GM23338 (cell line): ENCODE measurements around the gene MRNIP. TPM values are rescaled to one million over a fixed set of nuclear protein-coding genes. Genes with fewer than 3 reads are reported as not detected.
A peak's percentile ranks its signal among the peaks of the same experiment; 100 is the strongest.

Experiments
- ATAC-seq: fragments of 200-7000 bp; cut with Tn5 transposase; 3 replicates; pipeline ENCODE4 v1.9.1; 2020
- DNase-seq: peaks from one replicate; pipeline ENCODE4 v3.0.0-alpha.2; 2015; ENCODE audit warnings: low spot score
- H2AFZ ChIP-seq: fragments of 200-600 bp; sonication (generic); 2 replicates; pipeline ENCODE4 v1.8.0; 2016; ENCODE audit warnings: antibody characterized with exemption, mild to moderate bottlenecking, moderate library complexity
- H3F3A ChIP-seq: fragments of 200-600 bp; sonication (generic); replicated peaks from 2 replicates; pipeline ENCODE4 v1.8.0; 2017; ENCODE audit warnings: antibody characterized with exemption, mixed run types, low read depth
- H3K27ac ChIP-seq: fragments of 200-600 bp; sonication (generic); 2 replicates; pipeline ENCODE4 v1.6.1; 2016; ENCODE audit warnings: low read depth
- H3K27me3 ChIP-seq: fragments of 200-600 bp; sonication (generic); 2 replicates; pipeline ENCODE4 v1.8.0; 2016; ENCODE audit warnings: mild to moderate bottlenecking, mixed run types, moderate library complexity; ENCODE audit not compliant: insufficient read depth
- H3K36me3 ChIP-seq: fragments of 200-600 bp; sonication (generic); 2 replicates; pipeline ENCODE4 v1.8.0; 2016; ENCODE audit warnings: mild to moderate bottlenecking; ENCODE audit not compliant: insufficient read depth
- H3K4me1 ChIP-seq: fragments of 200-600 bp; sonication (generic); 2 replicates; pipeline ENCODE4 v1.8.0; 2016; ENCODE audit warnings: mild to moderate bottlenecking, moderate library complexity; ENCODE audit not compliant: insufficient read depth
- H3K4me2 ChIP-seq: fragments of 200-600 bp; sonication (generic); 2 replicates; pipeline ENCODE4 v1.7.1; 2017; ENCODE audit warnings: mixed run types
- H3K4me3 ChIP-seq: fragments of 200-600 bp; sonication (generic); 2 replicates; pipeline ENCODE4 v1.6.1; 2016; ENCODE audit warnings: mixed run types
- H3K79me2 ChIP-seq: fragments of 200-600 bp; sonication (generic); replicated peaks from 2 replicates; pipeline ENCODE4 v1.8.0; 2017; ENCODE audit warnings: mild to moderate bottlenecking; ENCODE audit not compliant: insufficient read depth
- H3K9me2 ChIP-seq: fragments of 200-600 bp; sonication (generic); 2 replicates; pipeline ENCODE4 v1.8.0; 2017; ENCODE audit not compliant: insufficient read depth
- H4K20me1 ChIP-seq: fragments of 200-600 bp; sonication (generic); replicated peaks from 2 replicates; pipeline ENCODE4 v1.8.0; 2017; ENCODE audit warnings: mild to moderate bottlenecking; ENCODE audit not compliant: insufficient read depth
- H3K27ac Mint-ChIP-seq: 2 replicates; pipeline ENCODE4 v1.8.0; 2020; ENCODE audit warnings: inconsistent platforms, mild to moderate bottlenecking, moderate library complexity, mixed read lengths
- H3K27me3 Mint-ChIP-seq: 3 replicates; pipeline ENCODE4 v1.8.0; 2022; ENCODE audit warnings: low read depth, mild to moderate bottlenecking, moderate library complexity, mixed read lengths, inconsistent platforms; ENCODE audit not compliant: insufficient read depth, poor library complexity
- H3K36me3 Mint-ChIP-seq: 3 replicates; pipeline ENCODE4 v1.8.0; 2021; ENCODE audit warnings: low read depth, mild to moderate bottlenecking, inconsistent platforms, moderate library complexity, mixed read lengths
- H3K4me1 Mint-ChIP-seq: 3 replicates; pipeline ENCODE4 v1.8.0; 2020; ENCODE audit warnings: mild to moderate bottlenecking, inconsistent platforms, mixed read lengths
- H3K4me3 Mint-ChIP-seq: 3 replicates; pipeline ENCODE4 v1.8.0; 2021; ENCODE audit warnings: moderate library complexity, mild to moderate bottlenecking, inconsistent platforms, mixed read lengths
- H3K9me3 Mint-ChIP-seq: 3 replicates; pipeline ENCODE4 v1.8.0; 2020; ENCODE audit warnings: moderate library complexity, mild to moderate bottlenecking, inconsistent platforms, mixed read lengths
- ETS1 ChIP-seq: IDR thresholded peaks from 2 replicates; pipeline ENCODE4 v1.6.1; 2016; ENCODE audit warnings: antibody characterized with exemption
- EZH2 ChIP-seq: fragments of 200-600 bp; sonication (generic); IDR thresholded peaks from one replicate; pipeline ENCODE4 v1.8.0; 2017; ENCODE audit warnings: antibody characterized with exemption, mild to moderate bottlenecking, low read depth; ENCODE audit not compliant: unreplicated experiment
- EZH2phosphoT487 ChIP-seq: fragments of 200-600 bp; sonication (generic); IDR thresholded peaks from one replicate; pipeline ENCODE4 v1.8.1; 2018; ENCODE audit warnings: antibody characterized with exemption; ENCODE audit not compliant: unreplicated experiment
- JUNB ChIP-seq: IDR thresholded peaks from one replicate; pipeline ENCODE4 v1.6.1; 2016; ENCODE audit warnings: antibody characterized with exemption; ENCODE audit not compliant: unreplicated experiment
- NANOG ChIP-seq: IDR thresholded peaks from 2 replicates; pipeline ENCODE4 v1.6.1; 2016; ENCODE audit warnings: antibody characterized with exemption, borderline replicate concordance
- POLR2AphosphoS5 ChIP-seq: IDR thresholded peaks from 2 replicates; pipeline ENCODE4 v1.6.1; 2016; ENCODE audit warnings: antibody characterized with exemption, low read depth
- STAT1 ChIP-seq: IDR thresholded peaks from one replicate; pipeline ENCODE4 v1.6.1; 2016; ENCODE audit warnings: antibody characterized with exemption; ENCODE audit not compliant: unreplicated experiment
- ZNF114 ChIP-seq: fragments of 250-450 bp; sonication (Bioruptor Pico); IDR thresholded peaks from 2 replicates; pipeline ENCODE4 v1.5.0; 2020; ENCODE audit warnings: mild to moderate bottlenecking, moderate library complexity
- ZNF331 ChIP-seq: fragments of 250-450 bp; sonication (Bioruptor Pico); IDR thresholded peaks from 2 replicates; pipeline ENCODE4 v1.5.0; 2020; ENCODE audit warnings: low read depth, mild to moderate bottlenecking, moderate library complexity
- ZNF462 ChIP-seq: fragments of 250-450 bp; sonication (Bioruptor Pico); IDR thresholded peaks from 2 replicates; pipeline ENCODE4 v1.5.0; 2020; ENCODE audit warnings: mild to moderate bottlenecking, moderate library complexity
- polyA plus RNA-seq: library from polyadenylated mRNA; unstranded; fragments of >200 nt; fragmentation: Nextera tagmentation; extraction: Ambion mirVana; gene quantifications from 2 replicates; pipeline ENCODE4 v1.2.1, GENCODE V29; 2016
- total RNA-seq: library from RNA; depleted of rRNA; stranded (reverse); fragments of >200 nt; shearing (Covaris generic); gene quantifications from 2 replicates; pipeline ENCODE4 v1.2.3, GENCODE V29; 2014

MRNIP gene
- total and polyA plus RNA-seq, 2 experiments from 2014 or later, result 18.2 to 34.4 TPM

- Mint-ChIP-seq H3K4me3 (no peak overlapping the region), H3K4me1 (peaks cover 2% of the 10 kb centered on the region; the same call in 1 of the 3 replicates), H3K36me3 (peaks cover 39% of the 10 kb centered on the region), H3K27ac (no peak overlapping the region), H3K9me3 (no peaks in the 10 kb centered on the region), H3K27me3 (peaks cover 14% of the 10 kb centered on the region)
- no peaks in the 10 kb centered on the region for H3K27me3 ChIP-seq
- no peak overlapping the region for H3K4me2 ChIP-seq
- no peak for ATAC-seq
- no peaks in the 10 kb centered on the region for H3K9me2 ChIP-seq
- no peak overlapping the region for H3K4me3 ChIP-seq
- no peaks in the 10 kb centered on the region for H3K36me3 ChIP-seq
- no peak for TF ChIP-seq STAT1
- no peak for TF ChIP-seq ETS1
- no peak for TF ChIP-seq EZH2phosphoT487
- no peak for TF ChIP-seq NANOG
- no peak for TF ChIP-seq ZNF331
- peaks cover 10% of the 10 kb centered on the region for H3K79me2 ChIP-seq
- H2AFZ ChIP-seq, result no peak overlapping the region
- 0 out of 2 replicates have a peak overlapping the region, but pooled peaks have one; percentile 39 for H3K27ac ChIP-seq
- H3K4me1 ChIP-seq, result peaks cover 7% of the 10 kb centered on the region
- H4K20me1 ChIP-seq, result peaks cover 3% of the 10 kb centered on the region; the same call in 1 of the 2 replicates
- H3F3A ChIP-seq, result peaks cover 9% of the 10 kb centered on the region; the same call in 1 of the 2 replicates
- no peak for DNase-seq
Measured at GRCh38 chr5:179901915-179902762, 43.5 kb upstream of the MRNIP start.

- Mint-ChIP-seq H3K4me3 (no peak overlapping the region), H3K27me3 (peaks cover 10% of the 10 kb centered on the region), H3K9me3 (no peaks in the 10 kb centered on the region), H3K36me3 (peaks cover 39% of the 10 kb centered on the region), H3K4me1 (no peaks in the 10 kb centered on the region), H3K27ac (no peak overlapping the region)
- H4K20me1 ChIP-seq, result no peaks in the 10 kb centered on the region; the same call in 1 of the 2 replicates
- TF ChIP-seq POLR2AphosphoS5, result no peak
- TF ChIP-seq JUNB, result no peak
- TF ChIP-seq EZH2, result no peak
- TF ChIP-seq ZNF114 (CRISPR knock-in tag), result no peak
- TF ChIP-seq ZNF462 (CRISPR knock-in tag), result no peak
- no peaks in the 10 kb centered on the region for H3K27me3 ChIP-seq
- peaks cover 2% of the 10 kb centered on the region for H3K4me1 ChIP-seq
- no peak overlapping the region for H3K27ac ChIP-seq
- H3K79me2 ChIP-seq, result peaks cover 10% of the 10 kb centered on the region
- H3K36me3 ChIP-seq, result no peaks in the 10 kb centered on the region
- peaks cover 2% of the 10 kb centered on the region; the same call in 1 of the 2 replicates for H3F3A ChIP-seq
- DNase-seq (no peak), ATAC-seq (no peak)
- no peak overlapping the region for H3K4me2 ChIP-seq
- no peak overlapping the region for H2AFZ ChIP-seq
- H3K9me2 ChIP-seq, result no peaks in the 10 kb centered on the region
- no peak overlapping the region for H3K4me3 ChIP-seq
Measured at GRCh38 chr5:179901462-179901861, 42.8 kb upstream of the MRNIP start.
